Kidney epithelial cell (primary cell): Measurements from ENCODE around the gene HHATL. TPM values are rescaled to one million over a fixed set of nuclear protein-coding genes. Genes with fewer than 3 reads are reported as not detected.
A peak's percentile ranks its signal among the peaks of the same experiment; 100 is the strongest.

ENCODE experiments used
- DNase-seq: peaks from one replicate; pipeline ENCODE4 v3.0.0-alpha.2; 2010; ENCODE audit warnings: low read depth
- H3K27me3 ChIP-seq: 2 replicates; pipeline ENCODE4 v1.6.0; 2011; ENCODE audit warnings: low read length; ENCODE audit not compliant: control insufficient read depth, insufficient read depth
- H3K36me3 ChIP-seq: 2 replicates; pipeline ENCODE4 v1.5.1; 2011; ENCODE audit warnings: low read length; ENCODE audit not compliant: control insufficient read depth, insufficient read depth
- H3K4me3 ChIP-seq: 2 replicates; pipeline ENCODE4 v1.5.1; 2011; ENCODE audit warnings: low read depth, mild to moderate bottlenecking, control low read depth, low read length
- CTCF ChIP-seq: IDR thresholded peaks from 2 replicates; pipeline ENCODE4 v1.5.1; 2011; ENCODE audit warnings: mild to moderate bottlenecking, moderate library complexity, low read length, control low read depth, inconsistent platforms; ENCODE audit not compliant: insufficient read depth, poor library complexity, severe bottlenecking
- total RNA-seq: library from RNA; depleted of rRNA; stranded (reverse); fragments of >200 nt; gene quantifications from 2 replicates; pipeline ENCODE4 v1.2.3, GENCODE V29; 2015

The HHATL gene
- total RNA-seq, 1 donor from 2014 or later = not detected

GRCh38 chr3:42685891-42686820 is 16.4 kb downstream of the HHATL start:
- no peak for TF ChIP-seq CTCF
- Histone ChIP-seq H3K27me3 (peaks cover 38% of the 10 kb centered on the region), H3K4me3 (no peak overlapping the region), H3K36me3 (no peaks in the 10 kb centered on the region)
- DNase-seq = no peak

- Histone ChIP-seq H3K4me3 (no peak within 1 kb of the TSS), H3K36me3 (no peaks in the 10 kb centered on the region), H3K27me3 (peaks cover 38% of the 10 kb centered on the region)
- no peak for DNase-seq
- TF ChIP-seq CTCF = no peak
Measured at GRCh38 chr3:42685363-42685881, 17.2 kb downstream of the HHATL start, which contains the start of gene KLHL40. TSS of gene KLHL40 (plus strand) at chr3:42685537. CDS start at chr3:42685619, 82 bp downstream.

- Histone ChIP-seq H3K4me3 (no peak overlapping the region), H3K36me3 (no peaks in the 10 kb centered on the region), H3K27me3 (peaks cover 33% of the 10 kb centered on the region)
- no peak for TF ChIP-seq CTCF
- DNase-seq = no peak
Measured at GRCh38 chr3:42684632-42685362, 17.8 kb downstream of the HHATL start.

DNA sequence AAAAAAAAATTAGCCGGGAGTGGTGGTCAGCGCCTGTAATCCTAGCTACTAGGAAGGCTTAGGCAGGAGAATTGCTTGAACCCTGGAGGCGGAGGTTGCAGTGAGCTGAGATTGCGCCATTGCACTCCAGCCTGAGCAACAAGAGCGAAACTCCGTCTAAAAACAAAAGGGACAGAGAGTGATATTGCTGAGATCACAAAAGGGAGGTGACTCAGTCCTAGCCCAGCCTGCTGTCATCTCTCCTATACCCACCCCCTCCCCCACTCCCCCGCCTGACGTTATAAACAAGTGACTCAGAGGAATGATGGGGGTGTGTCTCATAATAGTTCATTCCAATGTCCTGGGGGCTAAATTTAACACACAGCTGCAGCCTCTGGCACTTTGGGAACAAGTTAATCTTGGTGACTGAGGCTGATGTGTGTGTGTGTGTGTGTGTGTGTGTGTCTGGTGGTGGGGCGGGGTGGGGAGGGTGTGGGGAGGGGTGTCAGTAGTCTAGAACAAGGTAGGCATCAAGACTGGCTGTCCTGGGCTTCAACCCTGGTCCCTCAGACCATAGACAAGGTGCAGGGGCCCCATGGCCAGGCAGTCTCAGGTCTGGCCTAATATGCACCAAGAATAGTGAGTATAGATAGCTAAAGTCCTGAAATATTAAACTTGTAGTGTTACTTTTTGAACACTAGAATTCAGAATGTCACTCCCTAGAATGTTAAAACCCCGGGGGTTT is 18.6 kb downstream of the HHATL start:
- peak; percentile 80 for DNase-seq
- no peak overlapping the region for H3K4me3 ChIP-seq
- H3K36me3 ChIP-seq = no peaks in the 10 kb centered on the region
- no peak for TF ChIP-seq CTCF
- H3K27me3 ChIP-seq = peaks cover 30% of the 10 kb centered on the region

GRCh38 chr3:42682301-42683070 is 20.1 kb downstream of the HHATL start:
- H3K36me3 ChIP-seq = no peaks in the 10 kb centered on the region
- H3K4me3 ChIP-seq = no peak overlapping the region
- peaks cover 26% of the 10 kb centered on the region for H3K27me3 ChIP-seq
- no peak for DNase-seq
- no peak for TF ChIP-seq CTCF
